Natural killer cell (primary cell): ENCODE results near the gene RAB3IL1. TPM values are rescaled to one million over a fixed set of nuclear protein-coding genes. Genes with fewer than 3 reads are reported as not detected.
A peak's percentile ranks its signal among the peaks of the same experiment; 100 is the strongest.

Experiments
- ATAC-seq, 3 donors: fragments of 150-1000 bp in 2 of 3; fragments of 200-7000 bp in 1 of 3; cut with Tn5 transposase; 1 replicate in 1 of 3; 2 replicates in 2 of 3; pipeline ENCODE4 v1.10.0; 2021; ENCODE audit warnings: mild to moderate bottlenecking in 2 of 3, moderate library complexity in 2 of 3
- DNase-seq, 2 donors: peaks; one replicate each; pipeline versions ENCODE4 v3.0.0 to v3.0.0-alpha.2; 2013 to 2021; ENCODE audit warnings: mixed read lengths in 1 of 2
- H3K27ac ChIP-seq: one replicate; pipeline ENCODE4 v1.5.1; 2013; ENCODE audit warnings: mild to moderate bottlenecking, low read length
- H3K27me3 ChIP-seq: one replicate; pipeline ENCODE4 v1.6.1; 2013; ENCODE audit warnings: low read length; ENCODE audit not compliant: control insufficient read depth, insufficient read depth
- H3K36me3 ChIP-seq: one replicate; pipeline ENCODE4 v1.6.1; 2013; ENCODE audit warnings: low read length; ENCODE audit not compliant: control insufficient read depth, insufficient read depth
- H3K4me1 ChIP-seq: one replicate; pipeline ENCODE4 v1.6.1; 2013; ENCODE audit warnings: low read length; ENCODE audit not compliant: control insufficient read depth, insufficient read depth
- H3K4me3 ChIP-seq: one replicate; pipeline ENCODE4 v1.5.1; 2013; ENCODE audit warnings: low read length
- H3K9me3 ChIP-seq: one replicate; pipeline ENCODE4 v1.6.1; 2013; ENCODE audit warnings: low read length; ENCODE audit not compliant: control insufficient read depth, insufficient read depth
- H3K27ac Mint-ChIP-seq, 2 donors: one replicate each; pipeline ENCODE4 v1.8.0; 2022; ENCODE audit warnings: mild to moderate bottlenecking in 2 of 2, mixed read lengths in 2 of 2, moderate library complexity in 1 of 2
- H3K27me3 Mint-ChIP-seq, 2 donors: one replicate each; pipeline ENCODE4 v1.8.0; 2022; ENCODE audit warnings: low read depth in 2 of 2, mixed read lengths in 2 of 2
- H3K36me3 Mint-ChIP-seq: one replicate; pipeline ENCODE4 v1.8.0; 2022; ENCODE audit warnings: mixed read lengths
- H3K4me1 Mint-ChIP-seq, 2 donors: one replicate each; pipeline ENCODE4 v1.8.0; 2022; ENCODE audit warnings: mixed read lengths in 2 of 2
- H3K4me3 Mint-ChIP-seq: one replicate; pipeline ENCODE4 v1.8.0; 2022; ENCODE audit warnings: mild to moderate bottlenecking, moderate library complexity, mixed read lengths
- H3K9me3 Mint-ChIP-seq, 2 donors: one replicate each; pipeline ENCODE4 v1.8.0; 2022; ENCODE audit warnings: mixed read lengths in 2 of 2
- CTCF ChIP-seq: fragments of 200-600 bp; IDR thresholded peaks from one replicate; pipeline ENCODE4 v1.8.0; 2022; ENCODE audit warnings: antibody characterized with exemption
- WGBS: methylation state at CpG from one replicate; pipeline ENCODE4 v1.1.7; 2013; ENCODE audit warnings: missing lambda C conversion rate; ENCODE audit not compliant: insufficient coverage; 5-methylcytosine and 5-hydroxymethylcytosine counted together
- intact Hi-C: fragments of 100-400 bp; cut with micrococcal nuclease; formaldehyde crosslinking; loops from one replicate; pipeline ENCODE4 v1.14.2; 2022
- total RNA-seq, 4 donors: library from RNA; stranded (reverse); fragments of 120-200 nt in 1 of 4; gene quantifications; one replicate each; pipeline versions ENCODE4 v1.2.3 to v1.2.4, GENCODE V29; 2013 to 2022

Gene RAB3IL1
- total RNA-seq, 3 donors from 2014 or later (not counting 1 experiment from before 2014, with no cell fraction given): not detected

- 99% methylated on average over 10 of the region's 10 CpGs for WGBS
- Histone ChIP-seq H3K27me3 (no peaks in the 10 kb centered on the region), H3K4me3 (no peak overlapping the region), H3K4me1 (peaks cover 11% of the 10 kb centered on the region), H3K27ac (no peak overlapping the region), H3K36me3 (no peaks in the 10 kb centered on the region), H3K9me3 (no peaks in the 10 kb centered on the region)
- DNase-seq: no peak
- no peaks in the 10 kb centered on the region for H3K9me3 Mint-ChIP-seq
- H3K27ac Mint-ChIP-seq: no peak overlapping the region
- H3K4me3 Mint-ChIP-seq: no peak overlapping the region
- no peak for TF ChIP-seq CTCF
- no peak for ATAC-seq
- H3K36me3 Mint-ChIP-seq: no peaks in the 10 kb centered on the region
- intact Hi-C loops: no loop called here
- peaks cover 0 to 3% of the 10 kb centered on the region in 2 donors for H3K27me3 Mint-ChIP-seq
- H3K4me1 Mint-ChIP-seq: peaks cover 0 to 7% of the 10 kb centered on the region in 2 donors
These were observed 16.0 kb downstream of the RAB3IL1 start for GRCh38 chr11:61901397-61901796.

- no peak overlapping the region for H3K4me3 ChIP-seq
- Mint-ChIP-seq H3K27ac (no peak overlapping the region), H3K36me3 (no peaks in the 10 kb centered on the region), H3K9me3 (no peaks in the 10 kb centered on the region), H3K27me3 (peaks cover 0 to 3% of the 10 kb centered on the region in 2 donors), H3K4me3 (no peak overlapping the region), H3K4me1 (peaks cover 0 to 7% of the 10 kb centered on the region in 2 donors)
- H3K27ac ChIP-seq: no peak overlapping the region
- H3K4me1 ChIP-seq: peaks cover 11% of the 10 kb centered on the region
- no peaks in the 10 kb centered on the region for H3K9me3 ChIP-seq
- ATAC-seq (no peak), DNase-seq (no peak)
- WGBS: 96% methylated on average over 17 of the region's 17 CpGs
- no peak for TF ChIP-seq CTCF
- H3K36me3 ChIP-seq: no peaks in the 10 kb centered on the region
- intact Hi-C loops: no loop called here
- no peaks in the 10 kb centered on the region for H3K27me3 ChIP-seq
These were observed 17.1 kb downstream of the RAB3IL1 start for GRCh38 chr11:61900251-61900650.

GRCh38 chr11:61899146-61899841 lies 18.1 kb downstream of the RAB3IL1 start:
- 47% methylated on average over 27 of the region's 27 CpGs for WGBS
- H3K4me1 Mint-ChIP-seq: peaks cover 0 to 7% of the 10 kb centered on the region in 2 donors

More at GRCh38 chr11:61899146-61899841, 18.1 kb downstream of the RAB3IL1 start:
- DNase-seq (peak; percentile 92 to 94), ATAC-seq (peak; percentile 95 to 96 (median 95))
- Histone ChIP-seq H3K9me3 (no peaks in the 10 kb centered on the region), H3K27me3 (no peaks in the 10 kb centered on the region), H3K36me3 (no peaks in the 10 kb centered on the region), H3K27ac (no peak overlapping the region), H3K4me3 (no peak overlapping the region), H3K4me1 (peaks cover 11% of the 10 kb centered on the region)
- H3K27ac Mint-ChIP-seq: peak overlapping the region; percentile 50 to 74
- H3K9me3 Mint-ChIP-seq: no peaks in the 10 kb centered on the region
- intact Hi-C loops: loop anchor here (1.0 kb wide), 3 partner anchors 48 to 209 kb away; no protein-coding TSS in a partner anchor
- peaks cover 0 to 3% of the 10 kb centered on the region in 2 donors for H3K27me3 Mint-ChIP-seq
- peak overlapping the region; percentile 28 for H3K4me3 Mint-ChIP-seq
- TF ChIP-seq CTCF: peak; percentile 99
- no peaks in the 10 kb centered on the region for H3K36me3 Mint-ChIP-seq
